Loucy (cell line): Measurements from ENCODE around the gene ATRIP.
"Not testable (repeated sequence)": the region's sequence is repeated elsewhere in the genome, so short reads cannot be mapped to it uniquely, and the experiment has no call there.

Experiments
- H2AFZ ChIP-seq: fragments of 200-600 bp; sonication (generic); 2 replicates; pipeline ENCODE4 v1.6.0; 2016; ENCODE audit warnings: antibody characterized with exemption, mild to moderate bottlenecking, low read length, moderate library complexity
- H3F3A ChIP-seq: fragments of 200-600 bp; 2 replicates; pipeline ENCODE4 v1.6.0; 2016; ENCODE audit warnings: antibody characterized with exemption, low read depth, mild to moderate bottlenecking
- H3K27me3 ChIP-seq: fragments of 200-600 bp; sonication (generic); 2 replicates; pipeline ENCODE4 v1.6.1; 2014; ENCODE audit warnings: low read length, mild to moderate bottlenecking; ENCODE audit not compliant: insufficient read depth, poor library complexity, severe bottlenecking
- H3K36me3 ChIP-seq: fragments of 200-600 bp; sonication (generic); 2 replicates; pipeline ENCODE4 v1.6.1; 2016; ENCODE audit warnings: low read length; ENCODE audit not compliant: insufficient read depth
- H3K4me1 ChIP-seq: fragments of 200-600 bp; sonication (generic); 2 replicates; pipeline ENCODE4 v1.5.1; 2014; ENCODE audit warnings: low read length, mild to moderate bottlenecking; ENCODE audit not compliant: insufficient read depth, poor library complexity, severe bottlenecking
- H3K4me2 ChIP-seq: fragments of 200-600 bp; sonication (generic); 2 replicates; pipeline ENCODE4 v1.6.0; 2014; ENCODE audit warnings: antibody characterized with exemption, low read length, low read depth, mild to moderate bottlenecking; ENCODE audit not compliant: poor library complexity, severe bottlenecking
- H3K4me3 ChIP-seq: fragments of 200-600 bp; sonication (generic); 2 replicates; pipeline ENCODE4 v1.5.1; 2014; ENCODE audit warnings: low read length, mild to moderate bottlenecking, mixed read lengths; ENCODE audit not compliant: poor library complexity, severe bottlenecking
- H3K79me2 ChIP-seq: fragments of 200-600 bp; sonication (generic); 2 replicates; pipeline ENCODE4 v1.6.1; 2014; ENCODE audit warnings: low read length; ENCODE audit not compliant: insufficient read depth
- H3K9ac ChIP-seq: fragments of 200-600 bp; sonication (generic); 2 replicates; pipeline ENCODE4 v1.6.0; 2014; ENCODE audit warnings: mild to moderate bottlenecking, low read depth, low read length, moderate library complexity; ENCODE audit not compliant: poor library complexity, severe bottlenecking
- H3K9me2 ChIP-seq: fragments of 200-600 bp; sonication (generic); replicated peaks from 2 replicates; pipeline ENCODE4 v1.6.1; 2016; ENCODE audit warnings: low read depth, low read length, mixed read lengths
- H3K9me3 ChIP-seq: fragments of 200-600 bp; sonication (generic); 2 replicates; pipeline ENCODE4 v1.6.1; 2014; ENCODE audit warnings: mild to moderate bottlenecking, antibody characterized with exemption, low read length, low read depth; ENCODE audit not compliant: insufficient read depth
- H4K20me1 ChIP-seq: fragments of 200-600 bp; sonication (generic); 2 replicates; pipeline ENCODE4 v1.6.0; 2014; ENCODE audit warnings: antibody characterized with exemption, low read length, mild to moderate bottlenecking; ENCODE audit not compliant: insufficient read depth, poor library complexity, severe bottlenecking
- EZH2phosphoT487 ChIP-seq: fragments of 200-600 bp; IDR thresholded peaks from 2 replicates; pipeline ENCODE4 v1.6.1; 2018; ENCODE audit warnings: antibody characterized with exemption, mild to moderate bottlenecking, moderate library complexity, borderline replicate concordance
- TF ChIP-seq, protein P1 (sequence below): fragments of 200-600 bp; sonication (generic); conservative IDR thresholded peaks from 2 replicates; pipeline ENCODE4 v1.5.1; 2014; ENCODE audit warnings: mild to moderate bottlenecking, antibody characterized with exemption, low read length

Gene ATRIP

DNA sequence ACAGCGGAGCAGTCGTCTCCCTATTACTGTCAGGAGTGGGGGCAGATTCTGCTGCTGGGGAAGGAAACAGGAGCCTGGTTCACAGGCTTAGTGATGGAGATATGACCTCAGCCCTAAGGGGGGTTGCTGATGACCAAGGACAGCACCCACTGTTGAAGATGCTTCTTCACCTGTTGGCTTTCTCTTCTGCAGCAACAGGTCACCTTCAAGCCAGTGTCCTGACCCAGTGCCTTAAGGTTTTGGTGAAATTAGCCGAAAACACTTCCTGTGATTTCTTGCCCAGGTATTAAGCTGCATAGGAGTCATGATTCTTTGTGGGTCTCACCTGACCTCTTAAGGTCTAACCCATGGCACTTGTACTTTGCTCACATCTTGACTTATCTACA, 14.0 kb downstream of the ATRIP start:
- Histone ChIP-seq H2AFZ (no peak overlapping the region), H3K36me3 (peaks cover 27% of the 10 kb centered on the region; the same call in 1 of the 2 replicates), H3K27me3 (no peaks in the 10 kb centered on the region), H3F3A (no peaks in the 10 kb centered on the region), H3K4me3 (no peak overlapping the region), H3K9me3 (no peaks in the 10 kb centered on the region), H3K79me2 (no peaks in the 10 kb centered on the region), H3K9ac (no peak overlapping the region), H3K9me2 (no peaks in the 10 kb centered on the region), H3K4me2 (no peak overlapping the region), H3K4me1 (peaks cover under 1% of the 10 kb centered on the region), H4K20me1 (no peaks in the 10 kb centered on the region)
- no peak for TF ChIP-seq EZH2phosphoT487
- TF ChIP-seq, protein P1, sequence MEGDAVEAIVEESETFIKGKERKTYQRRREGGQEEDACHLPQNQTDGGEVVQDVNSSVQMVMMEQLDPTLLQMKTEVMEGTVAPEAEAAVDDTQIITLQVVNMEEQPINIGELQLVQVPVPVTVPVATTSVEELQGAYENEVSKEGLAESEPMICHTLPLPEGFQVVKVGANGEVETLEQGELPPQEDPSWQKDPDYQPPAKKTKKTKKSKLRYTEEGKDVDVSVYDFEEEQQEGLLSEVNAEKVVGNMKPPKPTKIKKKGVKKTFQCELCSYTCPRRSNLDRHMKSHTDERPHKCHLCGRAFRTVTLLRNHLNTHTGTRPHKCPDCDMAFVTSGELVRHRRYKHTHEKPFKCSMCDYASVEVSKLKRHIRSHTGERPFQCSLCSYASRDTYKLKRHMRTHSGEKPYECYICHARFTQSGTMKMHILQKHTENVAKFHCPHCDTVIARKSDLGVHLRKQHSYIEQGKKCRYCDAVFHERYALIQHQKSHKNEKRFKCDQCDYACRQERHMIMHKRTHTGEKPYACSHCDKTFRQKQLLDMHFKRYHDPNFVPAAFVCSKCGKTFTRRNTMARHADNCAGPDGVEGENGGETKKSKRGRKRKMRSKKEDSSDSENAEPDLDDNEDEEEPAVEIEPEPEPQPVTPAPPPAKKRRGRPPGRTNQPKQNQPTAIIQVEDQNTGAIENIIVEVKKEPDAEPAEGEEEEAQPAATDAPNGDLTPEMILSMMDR, result no peak

DNA sequence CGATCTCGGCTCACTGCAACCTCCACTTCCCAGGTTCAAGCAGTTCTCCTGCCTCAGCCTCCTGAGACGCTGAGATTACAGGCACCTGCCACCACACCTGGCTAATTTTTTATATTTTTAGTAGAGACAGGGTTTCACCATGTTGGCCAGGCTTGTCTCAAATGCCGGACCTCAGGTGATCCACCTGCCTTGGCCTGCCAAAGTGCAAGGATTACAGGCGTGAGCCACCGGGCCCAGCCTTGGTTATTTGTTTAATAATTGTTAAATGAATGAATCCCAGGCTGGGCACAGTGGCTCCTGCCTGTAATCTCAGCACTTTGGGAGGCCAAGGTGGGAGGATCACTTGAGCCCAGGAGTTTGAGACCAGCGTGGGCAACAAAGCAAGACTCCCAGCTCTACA, 15.2 kb downstream of the ATRIP start:
- not testable (repeated sequence) for H3F3A ChIP-seq, H4K20me1 ChIP-seq, H3K4me1 ChIP-seq, H3K9me2 ChIP-seq, H3K27me3 ChIP-seq, H2AFZ ChIP-seq, H3K9ac ChIP-seq, H3K4me2 ChIP-seq, H3K79me2 ChIP-seq, H3K4me3 ChIP-seq, H3K9me3 ChIP-seq
- H3K36me3 ChIP-seq, result peaks cover 27% of the 10 kb centered on the region; the same call in 1 of the 2 replicates

DNA sequence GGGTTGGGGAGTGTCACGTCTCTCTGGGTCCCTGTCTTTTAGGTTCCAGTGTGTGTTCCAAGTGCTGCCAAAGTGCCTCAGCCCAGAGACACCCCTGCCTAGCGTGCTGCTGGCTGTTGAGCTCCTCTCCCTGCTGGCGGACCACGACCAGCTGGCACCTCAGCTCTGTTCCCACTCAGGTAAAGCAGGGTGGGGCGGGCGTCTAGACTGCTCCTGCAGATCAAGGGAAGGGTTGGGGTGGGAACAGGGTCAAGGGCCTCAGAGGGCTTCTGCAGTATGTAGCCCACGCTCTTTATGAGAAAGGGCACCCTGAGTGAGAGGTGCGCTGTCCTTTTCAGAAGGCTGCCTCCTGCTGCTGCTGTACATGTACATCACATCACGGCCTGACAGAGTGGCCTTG, 17.2 kb downstream of the ATRIP start:
- no peak overlapping the region for H2AFZ ChIP-seq
- peaks cover 26% of the 10 kb centered on the region for H3K79me2 ChIP-seq
- no peak overlapping the region for H3K4me2 ChIP-seq
- H3K9me2 ChIP-seq, result no peaks in the 10 kb centered on the region
- H3K9me3 ChIP-seq, result no peaks in the 10 kb centered on the region
- TF ChIP-seq, protein P1, result no peak
- TF ChIP-seq EZH2phosphoT487, result no peak
- no peaks in the 10 kb centered on the region for H3F3A ChIP-seq
- H3K4me3 ChIP-seq, result no peak overlapping the region
- H3K27me3 ChIP-seq, result no peaks in the 10 kb centered on the region
- H3K4me1 ChIP-seq, result peaks cover 27% of the 10 kb centered on the region
- peaks cover 33% of the 10 kb centered on the region; the same call in 1 of the 2 replicates for H3K36me3 ChIP-seq
- peaks cover 9% of the 10 kb centered on the region for H4K20me1 ChIP-seq
- no peak overlapping the region for H3K9ac ChIP-seq

DNA sequence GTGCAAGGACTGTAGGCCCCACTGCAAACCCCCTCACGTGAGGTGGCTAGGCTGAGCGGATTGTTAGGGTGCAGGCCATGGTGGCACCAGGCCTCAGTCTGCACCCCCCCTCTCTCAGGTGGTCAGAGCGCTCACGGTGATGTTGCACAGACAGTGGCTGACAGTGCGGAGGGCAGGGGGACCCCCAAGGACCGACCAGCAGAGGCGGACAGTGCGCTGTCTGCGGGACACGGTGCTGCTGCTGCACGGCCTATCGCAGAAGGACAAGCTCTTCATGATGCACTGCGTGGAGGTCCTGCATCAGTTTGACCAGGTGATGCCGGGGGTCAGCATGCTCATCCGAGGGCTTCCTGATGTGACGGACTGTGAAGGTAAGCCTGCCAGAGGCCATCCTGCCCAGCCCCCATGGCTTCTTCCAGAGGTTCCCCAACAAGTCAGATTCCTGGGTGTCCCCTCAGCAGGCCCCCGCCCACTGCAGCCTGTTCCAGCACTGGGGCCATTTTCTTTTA, 18.2 kb downstream of the ATRIP start:
- Histone ChIP-seq H2AFZ (no peak overlapping the region), H3K27me3 (no peaks in the 10 kb centered on the region), H3K9ac (no peak overlapping the region), H3K4me1 (peaks cover 32% of the 10 kb centered on the region), H4K20me1 (peaks cover 9% of the 10 kb centered on the region), H3K4me2 (no peak overlapping the region), H3K4me3 (no peak overlapping the region), H3K9me3 (no peaks in the 10 kb centered on the region), H3K9me2 (no peaks in the 10 kb centered on the region), H3K36me3 (peaks cover 22% of the 10 kb centered on the region; the same call in 1 of the 2 replicates), H3F3A (no peaks in the 10 kb centered on the region), H3K79me2 (peaks cover 37% of the 10 kb centered on the region)
- no peak for TF ChIP-seq EZH2phosphoT487
- TF ChIP-seq, protein P1, result no peak
